ENCODE measurements around the gene ASGR2. TPM values are rescaled to one million over a fixed set of nuclear protein-coding genes. Genes with fewer than 3 reads are reported as not detected.

Gene ASGR2
- total and polyA plus RNA-seq, 2 of the 13 experiments (the other 11 are each of a cell fraction or from before 2014, with no cell fraction given), result 320 to 754 TPM

- TF ChIP-seq, protein P1, sequence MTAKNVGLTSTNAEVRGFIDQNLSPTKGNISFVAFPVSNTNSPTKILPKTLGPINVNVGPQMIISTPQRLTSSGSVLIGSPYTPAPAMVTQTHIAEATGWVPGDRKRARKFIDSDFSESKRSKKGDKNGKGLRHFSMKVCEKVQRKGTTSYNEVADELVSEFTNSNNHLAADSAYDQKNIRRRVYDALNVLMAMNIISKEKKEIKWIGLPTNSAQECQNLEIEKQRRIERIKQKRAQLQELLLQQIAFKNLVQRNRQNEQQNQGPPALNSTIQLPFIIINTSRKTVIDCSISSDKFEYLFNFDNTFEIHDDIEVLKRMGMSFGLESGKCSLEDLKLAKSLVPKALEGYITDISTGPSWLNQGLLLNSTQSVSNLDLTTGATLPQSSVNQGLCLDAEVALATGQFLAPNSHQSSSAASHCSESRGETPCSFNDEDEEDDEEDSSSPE (CRISPR knock-in tag; IDR thresholded peaks at IDR 0.05), result no peak
- TF ChIP-seq BRF2 (CRISPR knock-in tag; IDR thresholded peaks at IDR 0.05), result no peak; the same call in 1 of the 2 replicates
- peak; percentile 81 for TF ChIP-seq HOXA3 (CRISPR knock-in tag; IDR thresholded peaks at IDR 0.05)
- no peak; the same call in 1 of the 2 replicates for TF ChIP-seq TSC22D2 (CRISPR knock-in tag; IDR thresholded peaks at IDR 0.05; ENCODE audit: borderline replicate concordance)
- peak; percentile 99 for TF ChIP-seq MTA1 (CRISPR knock-in tag; IDR thresholded peaks at IDR 0.05; ENCODE audit: borderline replicate concordance)
- no peak for TF ChIP-seq MLLT10 (CRISPR knock-in tag; IDR thresholded peaks at IDR 0.05)
- peak; percentile 84; the same call in 1 of the 2 replicates for TF ChIP-seq ZC3H13 (CRISPR knock-in tag; IDR thresholded peaks at IDR 0.05)
- TF ChIP-seq ZC3H4 (CRISPR knock-in tag; IDR thresholded peaks at IDR 0.05; ENCODE audit: borderline replicate concordance), result peak; percentile 81; the same call in 1 of the 2 replicates
- TF ChIP-seq RORA (CRISPR knock-in tag; IDR thresholded peaks at IDR 0.05), result no peak
- 0 out of 2 replicates have a peak, but pooled peaks have one; percentile 23 for TF ChIP-seq NFATC3 (CRISPR knock-in tag; IDR thresholded peaks at IDR 0.05)
- peak; percentile 96 for TF ChIP-seq TBX2 (CRISPR knock-in tag; IDR thresholded peaks at IDR 0.05; ENCODE audit: borderline replicate concordance)
- TF ChIP-seq, protein P2, sequence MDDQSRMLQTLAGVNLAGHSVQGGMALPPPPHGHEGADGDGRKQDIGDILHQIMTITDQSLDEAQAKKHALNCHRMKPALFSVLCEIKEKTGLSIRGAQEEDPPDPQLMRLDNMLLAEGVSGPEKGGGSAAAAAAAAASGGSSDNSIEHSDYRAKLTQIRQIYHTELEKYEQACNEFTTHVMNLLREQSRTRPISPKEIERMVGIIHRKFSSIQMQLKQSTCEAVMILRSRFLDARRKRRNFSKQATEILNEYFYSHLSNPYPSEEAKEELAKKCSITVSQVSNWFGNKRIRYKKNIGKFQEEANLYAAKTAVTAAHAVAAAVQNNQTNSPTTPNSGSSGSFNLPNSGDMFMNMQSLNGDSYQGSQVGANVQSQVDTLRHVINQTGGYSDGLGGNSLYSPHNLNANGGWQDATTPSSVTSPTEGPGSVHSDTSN (CRISPR knock-in tag; IDR thresholded peaks at IDR 0.05; ENCODE audit: borderline replicate concordance), result no peak
- TF ChIP-seq, protein P3, sequence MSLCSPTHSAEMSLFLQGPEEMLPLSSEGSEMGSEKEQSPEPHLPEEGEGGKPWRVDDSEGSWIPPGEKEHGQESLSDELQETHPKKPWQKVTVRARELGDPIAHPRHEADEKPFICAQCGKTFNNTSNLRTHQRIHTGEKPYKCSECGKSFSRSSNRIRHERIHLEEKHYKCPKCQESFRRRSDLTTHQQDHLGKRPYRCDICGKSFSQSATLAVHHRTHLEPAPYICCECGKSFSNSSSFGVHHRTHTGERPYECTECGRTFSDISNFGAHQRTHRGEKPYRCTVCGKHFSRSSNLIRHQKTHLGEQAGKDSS (CRISPR knock-in tag; IDR thresholded peaks at IDR 0.05; ENCODE audit: borderline replicate concordance, low read depth), result peak; percentile 62; the same call in 1 of the 2 replicates
- TF ChIP-seq ZMYM4 (CRISPR knock-in tag; IDR thresholded peaks at IDR 0.05), result peak; percentile 66; the same call in 1 of the 2 replicates
- TF ChIP-seq MED1 (CRISPR knock-in tag; IDR thresholded peaks at IDR 0.05), result peak; percentile 75
- TF ChIP-seq ZNF263 (CRISPR knock-in tag; IDR thresholded peaks at IDR 0.05), result no peak
- 0 out of 2 replicates have a peak, but pooled peaks have one; percentile 20 for TF ChIP-seq ZNF740 (CRISPR knock-in tag; IDR thresholded peaks at IDR 0.05)
- no peak for TF ChIP-seq TCF7 (IDR thresholded peaks at IDR 0.05; ENCODE audit: low read depth)
- TF ChIP-seq, protein P4, sequence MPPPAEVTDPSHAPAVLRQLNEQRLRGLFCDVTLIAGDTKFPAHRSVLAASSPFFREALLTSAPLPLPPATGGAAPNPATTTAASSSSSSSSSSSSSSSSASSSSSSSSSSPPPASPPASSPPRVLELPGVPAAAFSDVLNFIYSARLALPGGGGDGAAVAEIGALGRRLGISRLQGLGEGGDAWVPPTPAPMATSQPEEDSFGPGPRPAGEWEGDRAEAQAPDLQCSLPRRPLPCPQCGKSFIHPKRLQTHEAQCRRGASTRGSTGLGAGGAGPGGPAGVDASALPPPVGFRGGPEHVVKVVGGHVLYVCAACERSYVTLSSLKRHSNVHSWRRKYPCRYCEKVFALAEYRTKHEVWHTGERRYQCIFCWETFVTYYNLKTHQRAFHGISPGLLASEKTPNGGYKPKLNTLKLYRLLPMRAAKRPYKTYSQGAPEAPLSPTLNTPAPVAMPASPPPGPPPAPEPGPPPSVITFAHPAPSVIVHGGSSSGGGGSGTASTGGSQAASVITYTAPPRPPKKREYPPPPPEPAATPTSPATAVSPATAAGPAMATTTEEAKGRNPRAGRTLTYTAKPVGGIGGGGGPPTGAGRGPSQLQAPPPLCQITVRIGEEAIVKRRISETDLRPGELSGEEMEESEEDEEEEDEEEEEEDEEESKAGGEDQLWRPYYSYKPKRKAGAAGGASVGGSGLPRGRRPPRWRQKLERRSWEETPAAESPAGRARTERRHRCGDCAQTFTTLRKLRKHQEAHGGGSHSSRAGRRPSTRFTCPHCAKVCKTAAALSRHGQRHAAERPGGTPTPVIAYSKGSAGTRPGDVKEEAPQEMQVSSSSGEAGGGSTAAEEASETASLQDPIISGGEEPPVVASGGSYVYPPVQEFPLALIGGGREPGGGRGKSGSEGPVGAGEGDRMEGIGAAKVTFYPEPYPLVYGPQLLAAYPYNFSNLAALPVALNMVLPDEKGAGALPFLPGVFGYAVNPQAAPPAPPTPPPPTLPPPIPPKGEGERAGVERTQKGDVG (CRISPR knock-in tag; IDR thresholded peaks at IDR 0.05; ENCODE audit: borderline replicate concordance), result 0 out of 2 replicates have a peak, but pooled peaks have one; percentile 30
- peak; percentile 74 for TF ChIP-seq THAP11 (CRISPR knock-in tag; IDR thresholded peaks at IDR 0.05)
- no peak; the same call in 1 of the 2 replicates for TF ChIP-seq ZNF780A (CRISPR knock-in tag; IDR thresholded peaks at IDR 0.05)
- TF ChIP-seq MTA3 (CRISPR knock-in tag; IDR thresholded peaks at IDR 0.05), result no peak
Observed at GRCh38 chr17:7114241-7114874, at the start of gene ASGR2 (continued).
